Mesodermal cell (in vitro differentiated cells): Measurements from ENCODE around the gene VPS33B.

Experiments
- H3K27ac ChIP-seq: 2 replicates; pipeline ENCODE4 v1.7.0; 2013; ENCODE audit warnings: mild to moderate bottlenecking, low read depth, low read length, moderate library complexity; ENCODE audit not compliant: severe bottlenecking
- H3K36me3 ChIP-seq: 2 replicates; pipeline ENCODE4 v1.7.1; 2013; ENCODE audit warnings: mild to moderate bottlenecking, low read length, moderate library complexity; ENCODE audit not compliant: control insufficient read depth, insufficient read depth
- H3K4me1 ChIP-seq: one replicate; pipeline ENCODE4 v1.7.1; 2013; ENCODE audit warnings: mild to moderate bottlenecking, low read length; ENCODE audit not compliant: insufficient read depth, control insufficient read depth, poor library complexity, severe bottlenecking
- H3K4me3 ChIP-seq: 2 replicates; pipeline ENCODE4 v1.7.0; 2013; ENCODE audit warnings: low read length, control low read depth, mild to moderate bottlenecking; ENCODE audit not compliant: insufficient read depth, poor library complexity, severe bottlenecking; ENCODE audit errors: extremely low read depth
- H3K9me3 ChIP-seq: 2 replicates; pipeline ENCODE4 v1.7.1; 2013; ENCODE audit warnings: mild to moderate bottlenecking, low read length, moderate library complexity; ENCODE audit not compliant: control insufficient read depth
- WGBS, 2 experiments: methylation state at CpG; one replicate each; pipeline ENCODE4 v1.1.5; 2013; ENCODE audit warnings: missing lambda C conversion rate in 2 of 2; ENCODE audit not compliant: insufficient coverage in 2 of 2; 5-methylcytosine and 5-hydroxymethylcytosine counted together

The VPS33B gene

GRCh38 chr15:90994417-90995311, 27.7 kb downstream of the VPS33B start, which contains the start of gene PRC1:
Gene PRC1, minus strand, starts transcription at chr15:90994535. Its CDS starts 118 bp downstream, at chr15:90994417.
- H3K4me1 ChIP-seq, result no peaks in the 10 kb centered on the region

DNA sequence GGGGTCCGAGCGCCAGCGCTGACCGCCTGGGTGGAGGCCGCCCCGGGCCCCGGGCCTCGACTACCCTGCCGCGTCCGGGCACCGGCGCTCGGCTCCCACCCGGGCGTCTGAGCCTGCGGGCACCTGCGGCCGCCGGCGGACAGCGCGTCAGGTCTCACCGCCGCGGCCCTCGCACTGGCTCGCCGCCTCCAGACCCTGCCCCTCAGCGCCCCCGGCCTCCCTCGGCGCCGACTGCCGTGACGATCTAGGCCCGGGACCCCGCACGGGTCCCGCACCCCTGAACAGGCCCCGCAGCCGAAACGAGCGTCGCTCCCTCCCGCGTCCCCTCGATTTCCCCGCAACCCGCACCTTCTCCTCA, 28.4 kb downstream of the VPS33B start:
- Histone ChIP-seq H3K36me3 (peaks cover 25% of the 10 kb centered on the region), H3K27ac (peak overlapping the region; percentile 92)
- WGBS, 2 experiments, result 0% methylated on average over 28 to 49 of the region's 50 CpGs

More at GRCh38 chr15:90994417-90995311, 27.7 kb downstream of the VPS33B start, which contains the start of gene PRC1:
- Histone ChIP-seq H3K9me3 (no peaks in the 10 kb centered on the region), H3K36me3 (peaks cover 31% of the 10 kb centered on the region), H3K4me3 (peak within 1 kb of the TSS; percentile 93), H3K27ac (peak within 1 kb of the TSS; percentile 92)
- WGBS, 2 experiments, result 0% methylated on average over 54 to 62 of the region's 75 CpGs

DNA sequence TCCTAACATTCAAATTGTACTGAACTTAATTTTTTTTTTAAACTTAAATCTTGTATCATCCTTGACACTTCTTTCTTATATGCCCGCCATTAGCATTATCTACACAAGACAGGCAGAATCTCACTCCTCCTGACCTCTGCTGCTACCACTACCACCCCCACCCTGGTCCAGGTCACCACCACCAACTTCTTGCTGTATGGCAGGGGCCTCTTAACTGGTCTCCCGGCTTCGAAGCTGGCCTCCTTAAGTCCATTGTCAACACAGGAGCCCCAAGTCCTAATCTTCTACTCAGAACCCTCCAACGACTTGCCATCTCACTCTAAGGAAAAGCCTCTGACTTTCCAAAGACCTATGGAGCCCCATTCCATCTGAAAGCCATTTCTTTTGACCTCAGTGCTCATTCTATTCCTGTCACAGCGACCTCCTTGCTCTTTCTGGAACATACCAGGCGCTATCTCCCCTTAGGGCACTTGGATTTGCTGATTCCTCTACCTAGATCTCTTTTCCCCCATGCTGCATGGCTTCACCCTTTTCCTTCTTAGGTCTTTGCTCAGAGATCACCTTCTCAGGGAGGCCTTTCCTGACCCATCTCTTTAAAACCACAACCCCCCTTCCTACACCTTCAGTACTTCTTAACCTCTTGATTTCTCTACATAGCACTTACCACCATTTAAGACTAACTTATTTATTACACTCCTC, 30.7 kb downstream of the VPS33B start:
- H3K4me1 ChIP-seq, result peaks cover 12% of the 10 kb centered on the region
- H3K4me3 ChIP-seq, result no peak overlapping the region
- no peaks in the 10 kb centered on the region for H3K9me3 ChIP-seq
- no peak overlapping the region for H3K27ac ChIP-seq
- WGBS, 2 experiments, result 94 to 100% methylated on average over 4 to 6 of the region's 6 CpGs
- H3K36me3 ChIP-seq, result peaks cover 4% of the 10 kb centered on the region

More for the DNA sequence above, 28.4 kb downstream of the VPS33B start:
- Histone ChIP-seq H3K4me3 (peak overlapping the region; percentile 93), H3K9me3 (no peaks in the 10 kb centered on the region), H3K4me1 (no peaks in the 10 kb centered on the region)

- WGBS, 2 experiments, result 84 to 95% methylated on average over 2 of the region's 4 CpGs
- Histone ChIP-seq H3K9me3 (no peaks in the 10 kb centered on the region), H3K27ac (no peak overlapping the region), H3K4me3 (no peak overlapping the region), H3K36me3 (peaks cover 9% of the 10 kb centered on the region), H3K4me1 (peaks cover 12% of the 10 kb centered on the region)
Measured at GRCh38 chr15:90990446-90990845, 31.9 kb downstream of the VPS33B start.

DNA sequence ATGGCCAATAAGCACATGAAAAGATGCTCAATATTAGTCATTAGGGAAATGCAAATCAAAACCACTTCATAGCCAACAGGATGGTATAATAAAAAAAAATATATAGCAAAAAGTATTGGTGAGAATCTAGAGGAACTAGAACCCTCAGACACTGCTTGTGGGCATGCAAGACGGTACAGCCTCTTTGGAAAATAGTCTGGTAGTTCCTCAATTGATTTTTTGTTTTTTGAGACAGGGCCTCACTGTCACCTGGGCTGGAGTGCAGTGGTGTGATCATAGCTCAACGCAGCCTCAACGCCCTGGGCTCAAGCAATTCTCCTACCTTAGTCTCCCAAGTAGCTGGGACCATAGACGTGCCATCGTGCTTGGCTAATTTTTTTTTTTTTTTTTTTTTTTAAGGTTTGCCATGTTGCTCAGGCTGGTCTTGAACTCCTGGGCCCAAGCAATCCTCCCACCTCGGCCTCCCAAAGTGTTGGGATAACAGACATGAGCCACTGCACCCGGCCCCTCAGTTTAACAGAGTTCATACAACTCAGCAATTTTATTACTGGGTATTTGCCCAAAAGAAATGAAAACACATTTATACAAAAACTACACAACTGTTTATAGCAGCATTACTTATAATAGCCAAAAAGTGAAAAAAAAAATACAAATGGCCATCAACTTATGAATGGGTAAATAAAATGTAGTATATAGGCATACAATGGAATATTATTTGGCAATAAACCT, 33.2 kb downstream of the VPS33B start:
- Histone ChIP-seq H3K9me3 (no peaks in the 10 kb centered on the region), H3K36me3 (peaks cover 16% of the 10 kb centered on the region), H3K4me1 (peaks cover 12% of the 10 kb centered on the region), H3K4me3 (no peak overlapping the region), H3K27ac (no peak overlapping the region)
- WGBS, 2 experiments, result 95 to 97% methylated on average over 5 of the region's 7 CpGs

DNA sequence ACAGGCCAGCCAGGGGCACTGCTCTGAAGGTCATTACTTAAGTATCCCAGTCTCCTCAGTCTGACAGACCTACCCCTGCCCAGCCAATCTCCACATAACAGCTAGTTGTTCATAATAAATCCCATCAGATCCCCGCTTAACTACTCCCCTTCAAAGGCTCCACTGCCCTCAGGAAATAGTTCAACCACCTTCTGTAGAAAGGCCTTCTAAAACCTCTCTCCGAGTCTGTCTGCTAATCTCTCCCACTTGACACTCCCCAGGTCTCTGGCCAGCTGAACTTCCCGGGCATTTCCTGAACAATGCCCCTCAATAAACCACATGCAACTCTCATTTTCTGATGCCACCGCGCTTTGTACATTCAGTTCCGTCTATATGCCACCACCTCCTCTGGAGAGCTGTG, 34.1 kb downstream of the VPS33B start:
- Histone ChIP-seq H3K4me3 (no peak overlapping the region), H3K4me1 (peaks cover 12% of the 10 kb centered on the region), H3K36me3 (peaks cover 25% of the 10 kb centered on the region), H3K9me3 (no peaks in the 10 kb centered on the region), H3K27ac (no peak overlapping the region)
- 69 to 93% methylated on average over 3 to 6 of the region's 6 CpGs for WGBS, 2 experiments

DNA sequence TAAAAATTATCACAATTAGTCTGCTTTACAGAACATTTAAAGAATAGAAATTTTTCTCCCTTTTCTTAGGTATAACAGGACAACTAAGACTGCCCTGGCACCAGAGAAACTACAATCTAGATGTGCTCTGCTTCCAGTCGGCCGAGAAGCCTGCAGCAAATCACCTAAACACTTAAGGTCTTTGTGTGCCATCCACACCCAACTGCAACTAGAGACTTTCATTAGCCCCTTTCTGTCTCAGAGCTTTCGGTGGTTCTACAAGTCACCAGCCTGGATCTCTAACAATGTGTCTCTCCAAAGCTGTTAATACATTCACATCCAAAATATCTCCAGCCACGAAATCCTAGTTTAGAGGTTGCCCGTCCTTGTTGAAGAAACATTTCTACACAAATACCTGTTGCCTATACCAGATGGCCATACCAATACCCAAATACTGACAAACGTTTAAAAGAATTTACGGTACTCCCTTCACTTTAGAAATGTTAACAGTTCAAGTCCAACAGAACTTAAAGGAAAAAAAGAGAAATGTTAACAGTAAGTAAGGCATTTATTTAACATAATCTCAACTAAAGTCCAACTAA, 34.7 kb downstream of the VPS33B start:
- no peak overlapping the region for H3K27ac ChIP-seq

GRCh38 chr15:90986790-90987507, 35.4 kb downstream of the VPS33B start:
- H3K9me3 ChIP-seq, result no peaks in the 10 kb centered on the region
- no peak overlapping the region for H3K27ac ChIP-seq
- H3K4me1 ChIP-seq, result peaks cover 12% of the 10 kb centered on the region
- WGBS, 2 experiments, result 96 to 97% methylated on average over 4 to 5 of the region's 11 CpGs
- H3K36me3 ChIP-seq, result peaks cover 38% of the 10 kb centered on the region
- H3K4me3 ChIP-seq, result no peak overlapping the region

More for the DNA sequence above, 34.7 kb downstream of the VPS33B start:
- 85 to 98% methylated on average over 5 of the region's 7 CpGs for WGBS, 2 experiments
- Histone ChIP-seq H3K9me3 (no peaks in the 10 kb centered on the region), H3K4me3 (no peak overlapping the region), H3K4me1 (peaks cover 12% of the 10 kb centered on the region), H3K36me3 (peaks cover 32% of the 10 kb centered on the region)

DNA sequence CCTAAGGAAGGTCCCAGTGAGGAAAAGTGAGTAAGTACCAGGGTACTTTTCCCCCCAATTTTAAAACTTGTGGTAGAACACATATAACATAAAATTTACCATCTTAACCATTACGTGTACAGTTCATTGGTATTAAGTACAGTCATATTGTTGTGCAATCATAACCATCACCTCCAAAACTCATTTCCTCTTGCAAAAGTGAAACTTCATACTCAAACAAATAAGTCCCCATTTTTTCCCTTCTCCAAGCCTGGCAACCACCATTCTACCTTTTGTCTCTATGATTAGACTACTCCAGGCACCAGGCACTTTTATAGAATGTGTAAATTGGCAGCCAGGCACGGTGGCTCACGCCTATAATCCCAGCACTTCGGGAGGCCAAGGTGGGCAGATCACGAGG, 40.3 kb downstream of the VPS33B start:
- H3K9me3 ChIP-seq, result no peaks in the 10 kb centered on the region
- H3K27ac ChIP-seq, result no peak overlapping the region
- WGBS, 2 experiments, result 96 to 100% methylated on average over 4 to 5 of the region's 5 CpGs
- H3K4me3 ChIP-seq, result no peak overlapping the region
- peaks cover 80% of the 10 kb centered on the region for H3K36me3 ChIP-seq
- no peaks in the 10 kb centered on the region for H3K4me1 ChIP-seq

DNA sequence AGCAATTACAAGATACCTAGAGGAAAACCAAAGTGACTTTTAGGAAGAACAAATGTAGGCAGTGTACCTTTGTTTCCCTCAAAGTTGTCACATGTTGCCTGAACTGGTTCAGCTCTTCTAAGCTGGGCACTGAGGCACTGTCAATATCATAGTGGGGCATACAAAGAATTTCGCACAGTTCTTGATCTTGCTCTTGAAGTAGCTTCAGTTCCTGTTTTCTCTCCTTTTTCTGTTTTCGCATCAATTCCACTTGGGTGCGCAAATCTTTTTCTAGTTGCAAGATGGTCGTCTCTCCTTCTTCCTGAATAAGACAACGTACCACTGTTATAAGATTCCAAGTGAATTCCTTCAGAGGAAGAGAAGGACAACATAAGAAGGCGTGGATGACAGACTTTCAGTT, 40.7 kb downstream of the VPS33B start:
- H3K9me3 ChIP-seq, result no peaks in the 10 kb centered on the region
- H3K4me1 ChIP-seq, result no peaks in the 10 kb centered on the region
- peaks cover 84% of the 10 kb centered on the region for H3K36me3 ChIP-seq
- no peak overlapping the region for H3K4me3 ChIP-seq
- H3K27ac ChIP-seq, result no peak overlapping the region
- 96 to 98% methylated on average over 4 of the region's 6 CpGs for WGBS, 2 experiments
